ENCODE results near the gene CUL4A.

CUL4A gene

GRCh38 chr13:113176822-113177221 is 32.6 kb upstream of the CUL4A start:
- TF ChIP-seq CTCF (IDR thresholded peaks at IDR 0.05): no peak
- Mint-ChIP-seq H3K9me3 (no peaks in the 10 kb centered on the region), H3K36me3 (ENCODE audit: low read depth) (peaks cover 65% of the 10 kb centered on the region), H3K27me3 (ENCODE audit: low read depth, poor library complexity) (peaks cover 3% of the 10 kb centered on the region), H3K4me1 (peaks cover 6% of the 10 kb centered on the region), H3K4me3 (no peak overlapping the region), H3K27ac (no peak overlapping the region)
- DNase-seq: no peak

DNA sequence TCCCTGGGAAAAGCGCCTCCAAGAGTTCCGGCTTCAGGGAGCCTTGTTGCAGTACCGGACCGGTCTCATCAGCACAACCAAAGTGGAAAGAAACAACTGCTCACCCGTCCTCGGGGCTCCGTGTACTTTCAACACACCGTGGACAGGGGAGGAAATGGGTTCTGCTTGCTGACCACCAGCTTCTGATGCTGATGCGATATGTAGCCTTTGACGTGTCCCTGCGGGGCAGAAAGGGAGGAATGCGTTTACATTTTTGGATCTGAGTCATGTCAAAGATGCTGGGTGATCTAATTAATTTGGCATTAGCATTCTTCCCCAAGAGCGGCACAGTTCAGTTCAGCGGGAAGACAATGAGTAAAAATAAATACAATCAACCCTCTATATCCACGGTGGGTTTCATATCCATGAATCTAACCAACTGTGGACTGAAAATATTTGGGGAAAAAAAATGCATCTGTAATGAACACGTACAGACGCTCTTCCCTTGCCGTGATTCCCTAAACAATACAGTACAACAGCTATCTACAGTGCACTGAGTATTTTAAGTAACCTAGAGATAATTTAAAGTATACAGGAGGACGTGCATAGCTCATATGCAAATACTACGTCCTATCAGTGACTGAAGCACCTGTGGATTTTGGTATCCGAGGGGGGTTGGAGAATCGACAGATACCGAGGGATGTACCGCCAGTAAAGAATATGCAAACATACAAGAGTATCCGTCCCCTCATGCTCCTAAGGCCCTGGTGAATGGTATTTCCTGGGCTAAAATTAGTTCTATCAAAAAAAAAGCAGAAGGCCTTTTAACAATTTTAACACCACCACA is 31.1 kb upstream of the CUL4A start:
- peaks cover 69% of the 10 kb centered on the region for H3K36me3 Mint-ChIP-seq (ENCODE audit: low read depth)
- DNase-seq: no peak
- H3K27ac Mint-ChIP-seq: peak overlapping the region; percentile 51
- no peaks in the 10 kb centered on the region for H3K4me1 Mint-ChIP-seq
- H3K4me3 Mint-ChIP-seq: no peak overlapping the region
- no peak for TF ChIP-seq CTCF (IDR thresholded peaks at IDR 0.05)
- no peaks in the 10 kb centered on the region for H3K9me3 Mint-ChIP-seq
- H3K27me3 Mint-ChIP-seq (ENCODE audit: low read depth, poor library complexity): peaks cover 3% of the 10 kb centered on the region

DNA sequence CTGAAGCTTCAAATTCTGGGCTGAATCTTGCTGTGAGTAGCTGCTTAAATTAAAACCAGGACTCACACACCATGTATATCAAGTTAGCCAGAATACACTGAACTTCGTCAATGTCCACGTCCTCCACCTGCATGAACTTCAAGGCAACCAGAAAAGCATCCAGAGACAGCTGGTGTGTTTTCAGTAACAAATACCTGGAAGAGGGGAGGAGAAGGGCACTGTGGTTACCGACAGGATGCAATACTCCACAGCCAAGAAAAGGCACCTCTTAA is 30.6 kb upstream of the CUL4A start:
- H3K4me1 Mint-ChIP-seq: no peaks in the 10 kb centered on the region
- no peaks in the 10 kb centered on the region for H3K9me3 Mint-ChIP-seq
- TF ChIP-seq CTCF (IDR thresholded peaks at IDR 0.05): no peak
- H3K27ac Mint-ChIP-seq: no peak overlapping the region
- H3K27me3 Mint-ChIP-seq (ENCODE audit: low read depth, poor library complexity): peaks cover 3% of the 10 kb centered on the region
- peaks cover 73% of the 10 kb centered on the region for H3K36me3 Mint-ChIP-seq (ENCODE audit: low read depth)
- H3K4me3 Mint-ChIP-seq: no peak overlapping the region
- DNase-seq: no peak

DNA sequence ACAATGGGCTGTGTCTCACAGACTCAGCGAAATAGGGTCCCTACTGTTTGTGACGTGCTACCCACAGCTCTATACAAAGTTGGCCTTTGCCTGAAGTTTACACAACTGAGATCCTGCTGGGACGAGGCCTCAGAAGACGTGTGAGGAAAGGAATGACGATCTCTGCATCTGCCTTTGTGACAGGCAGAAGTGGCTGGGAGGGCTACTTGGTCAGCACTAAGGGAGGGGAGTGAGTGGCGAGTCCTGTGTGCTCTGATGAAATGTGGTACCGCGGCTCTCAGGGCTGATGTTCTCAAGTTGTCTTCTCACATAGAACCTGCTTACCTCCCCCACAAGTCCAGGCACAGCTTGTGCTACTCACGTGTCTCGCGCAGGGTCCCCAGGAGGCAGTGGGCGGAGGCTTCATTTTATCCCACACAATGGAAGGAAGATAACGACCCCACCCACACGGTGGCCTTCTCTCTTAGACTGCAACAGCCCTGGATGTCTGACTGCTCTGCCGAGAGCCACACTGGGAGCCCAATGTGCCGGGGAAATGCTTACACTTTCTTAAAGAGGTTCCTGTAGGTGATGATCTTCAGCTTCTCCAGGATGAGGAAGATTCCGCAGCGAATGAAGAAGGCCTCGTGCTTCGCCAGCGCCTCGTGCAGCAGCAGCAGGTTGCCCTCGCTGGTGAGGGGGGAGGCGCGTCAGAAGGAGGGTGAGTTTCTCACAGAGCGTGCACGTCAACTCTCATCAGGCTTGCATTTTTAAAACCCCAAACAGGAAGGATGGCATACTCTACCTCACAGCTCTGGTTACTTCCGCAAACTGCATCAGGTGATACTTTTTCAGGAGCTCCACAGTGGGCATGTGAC is 29.8 kb upstream of the CUL4A start:
- no peak for DNase-seq
- Mint-ChIP-seq H3K36me3 (ENCODE audit: low read depth) (peaks cover 72% of the 10 kb centered on the region), H3K27me3 (ENCODE audit: low read depth, poor library complexity) (peaks cover 3% of the 10 kb centered on the region), H3K4me3 (no peak overlapping the region), H3K4me1 (no peaks in the 10 kb centered on the region), H3K27ac (peak overlapping the region; percentile 10), H3K9me3 (no peaks in the 10 kb centered on the region)
- no peak for TF ChIP-seq CTCF (IDR thresholded peaks at IDR 0.05)

GRCh38 chr13:113182046-113182445 is 27.4 kb upstream of the CUL4A start:
- H3K36me3 Mint-ChIP-seq (ENCODE audit: low read depth): peaks cover 62% of the 10 kb centered on the region
- DNase-seq: no peak
- TF ChIP-seq CTCF (IDR thresholded peaks at IDR 0.05): no peak
- H3K27me3 Mint-ChIP-seq (ENCODE audit: low read depth, poor library complexity): peaks cover 3% of the 10 kb centered on the region
- no peaks in the 10 kb centered on the region for H3K9me3 Mint-ChIP-seq
- H3K27ac Mint-ChIP-seq: peak overlapping the region; percentile 39
- no peak overlapping the region for H3K4me3 Mint-ChIP-seq
- H3K4me1 Mint-ChIP-seq: peaks cover under 1% of the 10 kb centered on the region

Measured in nephron progenitor cell (in vitro differentiated cells).